ENCODE results near the gene MAPT.

DNA sequence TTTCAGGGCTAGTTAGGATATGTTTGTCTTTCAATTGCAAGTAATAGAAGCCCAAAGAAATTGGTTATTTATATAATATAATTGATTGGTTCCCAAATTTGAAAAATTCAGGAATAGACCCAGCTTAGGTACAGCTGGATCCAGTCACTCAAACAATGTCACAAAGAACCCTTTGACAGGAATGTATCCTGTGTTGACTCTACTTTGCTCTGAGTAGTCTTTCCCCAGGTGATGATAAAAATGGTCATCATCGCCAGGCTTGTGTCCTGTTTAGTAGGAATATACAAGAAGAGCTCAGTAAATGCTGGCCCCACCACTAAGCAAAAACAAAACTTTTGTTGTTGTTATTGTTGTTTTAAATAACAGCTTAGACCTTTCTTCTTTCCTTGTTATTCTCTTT, 35.0 kb downstream of the MAPT start:
- TF ChIP-seq EZH2 (optimal IDR thresholded peaks at IDR 0.05; ENCODE audit: low read depth, low read length), result no peak
- TF ChIP-seq, protein P1, sequence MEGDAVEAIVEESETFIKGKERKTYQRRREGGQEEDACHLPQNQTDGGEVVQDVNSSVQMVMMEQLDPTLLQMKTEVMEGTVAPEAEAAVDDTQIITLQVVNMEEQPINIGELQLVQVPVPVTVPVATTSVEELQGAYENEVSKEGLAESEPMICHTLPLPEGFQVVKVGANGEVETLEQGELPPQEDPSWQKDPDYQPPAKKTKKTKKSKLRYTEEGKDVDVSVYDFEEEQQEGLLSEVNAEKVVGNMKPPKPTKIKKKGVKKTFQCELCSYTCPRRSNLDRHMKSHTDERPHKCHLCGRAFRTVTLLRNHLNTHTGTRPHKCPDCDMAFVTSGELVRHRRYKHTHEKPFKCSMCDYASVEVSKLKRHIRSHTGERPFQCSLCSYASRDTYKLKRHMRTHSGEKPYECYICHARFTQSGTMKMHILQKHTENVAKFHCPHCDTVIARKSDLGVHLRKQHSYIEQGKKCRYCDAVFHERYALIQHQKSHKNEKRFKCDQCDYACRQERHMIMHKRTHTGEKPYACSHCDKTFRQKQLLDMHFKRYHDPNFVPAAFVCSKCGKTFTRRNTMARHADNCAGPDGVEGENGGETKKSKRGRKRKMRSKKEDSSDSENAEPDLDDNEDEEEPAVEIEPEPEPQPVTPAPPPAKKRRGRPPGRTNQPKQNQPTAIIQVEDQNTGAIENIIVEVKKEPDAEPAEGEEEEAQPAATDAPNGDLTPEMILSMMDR (IDR thresholded peaks at IDR 0.05; ENCODE audit: low read length), result no peak
